Hepatocyte (in vitro differentiated cells): ENCODE results near the gene FRMD7.
"Not testable (repeated sequence)": the region's sequence is repeated elsewhere in the genome, so short reads cannot be mapped to it uniquely, and the experiment has no call there.

Experiments used
- CTCF ChIP-seq: fragments of 200-600 bp; sonication (generic); IDR thresholded peaks from 2 replicates; pipeline ENCODE4 v1.5.1; 2016; ENCODE audit warnings: antibody characterized with exemption, mild to moderate bottlenecking; ENCODE audit not compliant: poor library complexity
- EZH2 ChIP-seq: fragments of 200-600 bp; sonication (generic); IDR thresholded peaks from 2 replicates; pipeline ENCODE4 v1.6.1; 2016; ENCODE audit warnings: antibody characterized with exemption, mild to moderate bottlenecking, borderline replicate concordance
- EZH2phosphoT487 ChIP-seq: fragments of 200-600 bp; sonication (generic); IDR thresholded peaks from one replicate; pipeline ENCODE4 v1.6.1; 2018; ENCODE audit warnings: antibody characterized with exemption, mild to moderate bottlenecking, low read depth, moderate library complexity; ENCODE audit not compliant: unreplicated experiment, severe bottlenecking

- not testable (repeated sequence) for TF ChIP-seq CTCF, EZH2, EZH2phosphoT487
These were observed 76.0 kb downstream of the FRMD7 start for GRCh38 chrX:132051778-132052177.
